Activated CD4-positive, alpha-beta T cell treated with anti-CD3 and anti-CD28 coated beads, Interleukin-2, amount 10 ng/mL, durations not matched to agents 7 days and 5 days (primary cell): ENCODE data around the gene CEACAM21. TPM values are rescaled to one million over a fixed set of nuclear protein-coding genes. Genes with fewer than 3 reads are reported as not detected.
A peak's percentile ranks its signal among the peaks of the same experiment; 100 is the strongest.

Experiments
- CTCF ChIA-PET: fragments of 350-600 bp; sonication (Branson Sonifier 250); formaldehyde crosslinking; loops from one replicate; lab custom pipeline; 2021; ENCODE audit warnings: antibody characterized with exemption; lab: Charles Lee
- POLR2A ChIA-PET: fragments of 350-600 bp; sonication (Branson Sonifier 250); formaldehyde crosslinking; loops from one replicate; lab custom pipeline; 2021; ENCODE audit warnings: antibody characterized with exemption; lab: Charles Lee
- DNase-seq: peaks from one replicate; pipeline ENCODE4 v3.0.0-alpha.2; 2020
- H3K27ac Mint-ChIP-seq: one replicate; pipeline ENCODE4 v1.8.0; 2021; ENCODE audit warnings: mild to moderate bottlenecking, moderate library complexity, mixed read lengths
- H3K27me3 Mint-ChIP-seq: one replicate; pipeline ENCODE4 v1.8.0; 2021; ENCODE audit warnings: mixed read lengths
- H3K36me3 Mint-ChIP-seq: one replicate; pipeline ENCODE4 v1.8.0; 2021; ENCODE audit warnings: low read depth, mixed read lengths
- H3K4me1 Mint-ChIP-seq: one replicate; pipeline ENCODE4 v1.8.0; 2021; ENCODE audit warnings: mixed read lengths
- H3K4me3 Mint-ChIP-seq: one replicate; pipeline ENCODE4 v1.8.0; 2021; ENCODE audit warnings: mild to moderate bottlenecking, moderate library complexity, mixed read lengths
- H3K9me3 Mint-ChIP-seq: one replicate; pipeline ENCODE4 v1.8.0; 2021; ENCODE audit warnings: mixed read lengths
- total RNA-seq, 2 experiments: library from RNA; stranded (reverse); gene quantifications; one replicate each; pipeline ENCODE4 v1.2.3, GENCODE V29; 2021

Gene CEACAM21
- total RNA-seq: 10 to 100 TPM; 72.0 to 78.3 TPM

GRCh38 chr19:41575998-41576397 lies at the start of gene CEACAM21:
CEACAM21 (plus strand) TSS chr19:41576166; CDS start chr19:41576275, 109 bp downstream.
- Mint-ChIP-seq H3K4me3 (peak within 1 kb of the TSS; percentile 80), H3K4me1 (peaks cover 28% of the 10 kb centered on the region), H3K36me3 (peaks cover 64% of the 10 kb centered on the region), H3K27ac (peak within 1 kb of the TSS; percentile 90), H3K9me3 (peaks cover 9% of the 10 kb centered on the region), H3K27me3 (no peaks in the 10 kb centered on the region)
- CTCF ChIA-PET: interaction anchor here (0.9 to 1.7 kb wide), 4 partner anchors 13 to 126 kb away, joined by 3 to 5 read pairs (median 3); no protein-coding TSS in a partner anchor
- POLR2A ChIA-PET: interaction anchor here (0.9 kb wide), 1 partner anchor 33 kb away, joined by 3 read pairs; no protein-coding TSS in a partner anchor
- peak; percentile 80 for DNase-seq

GRCh38 chr19:41527089-41527488 lies 48.9 kb upstream of the CEACAM21 start:
- H3K4me3 Mint-ChIP-seq: no peak overlapping the region
- CTCF ChIA-PET: no interaction called here

GRCh38 chr19:41528106-41528505 lies 47.9 kb upstream of the CEACAM21 start:
- H3K27ac Mint-ChIP-seq: no peak overlapping the region
- H3K4me1 Mint-ChIP-seq: peaks cover 43% of the 10 kb centered on the region
- no peak for DNase-seq
- peaks cover 32% of the 10 kb centered on the region for H3K9me3 Mint-ChIP-seq
- peaks cover 13% of the 10 kb centered on the region for H3K36me3 Mint-ChIP-seq
- H3K27me3 Mint-ChIP-seq: peaks cover 32% of the 10 kb centered on the region
- H3K4me3 Mint-ChIP-seq: no peak overlapping the region
- POLR2A ChIA-PET: no interaction called here
- CTCF ChIA-PET: interaction anchor here (1.2 kb wide), 1 partner anchor 88 kb away, joined by 3 read pairs; the partner anchor contains the start of gene DMAC2

More at GRCh38 chr19:41527089-41527488, 48.9 kb upstream of the CEACAM21 start:
- no peak overlapping the region for H3K27ac Mint-ChIP-seq
- H3K9me3 Mint-ChIP-seq: peaks cover 29% of the 10 kb centered on the region
- DNase-seq: no peak
- peaks cover 35% of the 10 kb centered on the region for H3K27me3 Mint-ChIP-seq
- POLR2A ChIA-PET: no interaction called here
- peaks cover 49% of the 10 kb centered on the region for H3K4me1 Mint-ChIP-seq
- peaks cover 13% of the 10 kb centered on the region for H3K36me3 Mint-ChIP-seq

GRCh38 chr19:41529484-41530183 lies 46.3 kb upstream of the CEACAM21 start:
- peaks cover 31% of the 10 kb centered on the region for H3K27me3 Mint-ChIP-seq

GRCh38 chr19:41530184-41530534 lies 45.8 kb upstream of the CEACAM21 start:
- DNase-seq: no peak
- POLR2A ChIA-PET: no interaction called here
- CTCF ChIA-PET: interaction anchor here (1.5 kb wide), 1 partner anchor 34 kb away, joined by 4 read pairs; no protein-coding TSS in a partner anchor
- peak overlapping the region; percentile 90 for H3K27ac Mint-ChIP-seq
- H3K36me3 Mint-ChIP-seq: peaks cover 13% of the 10 kb centered on the region
- peaks cover 61% of the 10 kb centered on the region for H3K4me1 Mint-ChIP-seq
- peaks cover 28% of the 10 kb centered on the region for H3K27me3 Mint-ChIP-seq
- peak overlapping the region; percentile 26 for H3K4me3 Mint-ChIP-seq
- H3K9me3 Mint-ChIP-seq: peaks cover 33% of the 10 kb centered on the region

More at GRCh38 chr19:41529484-41530183, 46.3 kb upstream of the CEACAM21 start:
- ChIA-PET POLR2A (no interaction called here), CTCF (interaction anchor here (1.5 kb wide), 1 partner anchor 34 kb away, joined by 4 read pairs; no protein-coding TSS in a partner anchor)
- no peak overlapping the region for H3K4me3 Mint-ChIP-seq
- DNase-seq: no peak
- H3K27ac Mint-ChIP-seq: no peak overlapping the region
- peaks cover 13% of the 10 kb centered on the region for H3K36me3 Mint-ChIP-seq
- peaks cover 33% of the 10 kb centered on the region for H3K9me3 Mint-ChIP-seq
- H3K4me1 Mint-ChIP-seq: peaks cover 55% of the 10 kb centered on the region

- peaks cover 13% of the 10 kb centered on the region for H3K36me3 Mint-ChIP-seq
- H3K4me1 Mint-ChIP-seq: peaks cover 66% of the 10 kb centered on the region
- POLR2A ChIA-PET: no interaction called here
- DNase-seq: no peak
- H3K9me3 Mint-ChIP-seq: peaks cover 33% of the 10 kb centered on the region
- peak overlapping the region; percentile 67 for H3K4me3 Mint-ChIP-seq
- peak overlapping the region; percentile 90 for H3K27ac Mint-ChIP-seq
- CTCF ChIA-PET: interaction anchor here (0.6 to 2.9 kb wide), 9 partner anchors 19 to 178 kb away, joined by 3 to 11 read pairs (median 4); no protein-coding TSS in a partner anchor
- H3K27me3 Mint-ChIP-seq: peaks cover 28% of the 10 kb centered on the region
Measured at GRCh38 chr19:41530761-41531301, 45.1 kb upstream of the CEACAM21 start.

GRCh38 chr19:41531438-41532311 lies 44.3 kb upstream of the CEACAM21 start:
- Mint-ChIP-seq H3K27me3 (peaks cover 23% of the 10 kb centered on the region), H3K36me3 (peaks cover 13% of the 10 kb centered on the region), H3K9me3 (peaks cover 33% of the 10 kb centered on the region), H3K4me3 (peak overlapping the region; percentile 67), H3K27ac (peak overlapping the region; percentile 90), H3K4me1 (peaks cover 67% of the 10 kb centered on the region)
- ChIA-PET CTCF (interaction anchor here (0.6 to 2.9 kb wide), 12 partner anchors 11 to 179 kb away, joined by 3 to 11 read pairs (median 4); no protein-coding TSS in a partner anchor), POLR2A (interaction anchor here (0.8 kb wide), 1 partner anchor 328 kb away, joined by 3 read pairs; no protein-coding TSS in a partner anchor)
- DNase-seq: peak; percentile 86

- no peak for DNase-seq
- H3K4me3 Mint-ChIP-seq: peak overlapping the region; percentile 67
- POLR2A ChIA-PET: no interaction called here
- CTCF ChIA-PET: interaction anchor here (0.8 to 2.9 kb wide), 7 partner anchors 17 to 83 kb away, joined by 3 to 11 read pairs (median 7); no protein-coding TSS in a partner anchor
- H3K27ac Mint-ChIP-seq: no peak overlapping the region
- peaks cover 28% of the 10 kb centered on the region for H3K9me3 Mint-ChIP-seq
- peaks cover 68% of the 10 kb centered on the region for H3K4me1 Mint-ChIP-seq
- H3K36me3 Mint-ChIP-seq: peaks cover 13% of the 10 kb centered on the region
- peaks cover 14% of the 10 kb centered on the region for H3K27me3 Mint-ChIP-seq
Measured at GRCh38 chr19:41532526-41532925, 43.4 kb upstream of the CEACAM21 start.

GRCh38 chr19:41533671-41534215 lies 42.2 kb upstream of the CEACAM21 start:
- H3K4me3 Mint-ChIP-seq: peak overlapping the region; percentile 36
- peaks cover 13% of the 10 kb centered on the region for H3K36me3 Mint-ChIP-seq
- CTCF ChIA-PET: interaction anchor here (0.9 to 2.9 kb wide), 4 partner anchors 13 to 85 kb away, joined by 3 to 11 read pairs (median 6); no protein-coding TSS in a partner anchor
- peak overlapping the region; percentile 10 for H3K27ac Mint-ChIP-seq
- DNase-seq: no peak
- peaks cover 28% of the 10 kb centered on the region for H3K9me3 Mint-ChIP-seq
- POLR2A ChIA-PET: no interaction called here
- H3K27me3 Mint-ChIP-seq: peaks cover 6% of the 10 kb centered on the region
- peaks cover 69% of the 10 kb centered on the region for H3K4me1 Mint-ChIP-seq

- peaks cover 5% of the 10 kb centered on the region for H3K27me3 Mint-ChIP-seq
- peak overlapping the region; percentile 56 for H3K4me3 Mint-ChIP-seq
- H3K27ac Mint-ChIP-seq: peak overlapping the region; percentile 78
- no peak for DNase-seq
- H3K9me3 Mint-ChIP-seq: peaks cover 17% of the 10 kb centered on the region
- H3K4me1 Mint-ChIP-seq: peaks cover 57% of the 10 kb centered on the region
- ChIA-PET POLR2A (interaction anchor here (0.5 kb wide), 1 partner anchor 14 kb away, joined by 3 read pairs; no protein-coding TSS in a partner anchor), CTCF (no interaction called here)
- H3K36me3 Mint-ChIP-seq: peaks cover 11% of the 10 kb centered on the region
Measured at GRCh38 chr19:41535029-41535622, 40.8 kb upstream of the CEACAM21 start.

GRCh38 chr19:41537789-41538188 lies 38.2 kb upstream of the CEACAM21 start:
- POLR2A ChIA-PET: no interaction called here
- no peaks in the 10 kb centered on the region for H3K27me3 Mint-ChIP-seq
- H3K4me1 Mint-ChIP-seq: peaks cover 47% of the 10 kb centered on the region

More at GRCh38 chr19:41537789-41538188, 38.2 kb upstream of the CEACAM21 start:
- H3K36me3 Mint-ChIP-seq: no peaks in the 10 kb centered on the region
- CTCF ChIA-PET: interaction anchor here (1.0 to 1.8 kb wide), 4 partner anchors 9 to 33 kb away, joined by 3 to 6 read pairs (median 6); no protein-coding TSS in a partner anchor
- DNase-seq: peak; percentile 62
- no peak overlapping the region for H3K27ac Mint-ChIP-seq
- H3K9me3 Mint-ChIP-seq: peaks cover 4% of the 10 kb centered on the region
- no peak overlapping the region for H3K4me3 Mint-ChIP-seq
